Lung microvascular endothelial cell (primary cell): ENCODE data around the gene ABCB11. TPM values are rescaled to one million over a fixed set of nuclear protein-coding genes. Genes with fewer than 3 reads are reported as not detected.
"Not testable (repeated sequence)": the region's sequence is repeated elsewhere in the genome, so short reads cannot be mapped to it uniquely, and the experiment has no call there.

Source experiments
- DNase-seq, 2 donors: peaks; one replicate each; pipeline versions ENCODE4 v3.0.0 to v3.0.0-alpha.2; 2010; ENCODE audit warnings: low read depth in 2 of 2
- total RNA-seq: library from RNA; depleted of rRNA; stranded (reverse); fragments of >200 nt; gene quantifications from 2 replicates; pipeline ENCODE4 v1.2.1, GENCODE V29; 2014

Gene ABCB11
- total RNA-seq = under 0.01 TPM in 1 of 2 replicates, not detected in the other

- no peak for DNase-seq
Observed at GRCh38 chr2:169031202-169031601, at the start of gene ABCB11. Gene ABCB11 (minus strand): TSS chr2:169031324. CDS start chr2:169018125, 13,199 bp downstream.

GRCh38 chr2:169080250-169081069 is 49.3 kb upstream of the ABCB11 start:
- DNase-seq = no peak

GRCh38 chr2:169077674-169078240 is 46.6 kb upstream of the ABCB11 start:
- DNase-seq = no peak

- no peak for DNase-seq
Observed at GRCh38 chr2:169073963-169074751, 43.0 kb upstream of the ABCB11 start.

- DNase-seq = peak in 1 of 2 donors; percentile 23
Observed at GRCh38 chr2:169073211-169073962, 42.3 kb upstream of the ABCB11 start.

GRCh38 chr2:169072163-169072925 is 41.2 kb upstream of the ABCB11 start:
- no peak for DNase-seq

GRCh38 chr2:169071455-169071854 is 40.3 kb upstream of the ABCB11 start:
- DNase-seq = no peak

- DNase-seq = no peak
Observed at GRCh38 chr2:169069833-169070232, 38.7 kb upstream of the ABCB11 start.

GRCh38 chr2:169069341-169069740 is 38.2 kb upstream of the ABCB11 start, which contains the start of gene DHRS9:
Gene DHRS9 (plus strand): TSS chr2:169069563. CDS start chr2:169081582, 12,019 bp downstream.
- peak in 1 of 2 donors; percentile 78 for DNase-seq

GRCh38 chr2:169066897-169067296 is 35.8 kb upstream of the ABCB11 start:
- DNase-seq = no peak

GRCh38 chr2:169065864-169066517 is 34.9 kb upstream of the ABCB11 start:
- DNase-seq = no peak

- no peak for DNase-seq
Observed at GRCh38 chr2:169065422-169065821, 34.3 kb upstream of the ABCB11 start.

GRCh38 chr2:169064199-169064598 is 33.1 kb upstream of the ABCB11 start:
- not testable (repeated sequence) for DNase-seq

- not testable (repeated sequence) for DNase-seq
Observed at GRCh38 chr2:169054575-169054974, 23.5 kb upstream of the ABCB11 start.

- DNase-seq = peak in 1 of 2 donors; percentile 68
Observed at GRCh38 chr2:169050476-169051240, 19.5 kb upstream of the ABCB11 start.

GRCh38 chr2:169049142-169049541 is 18.0 kb upstream of the ABCB11 start:
- no peak for DNase-seq

GRCh38 chr2:169047256-169048250 is 16.4 kb upstream of the ABCB11 start:
- no peak for DNase-seq
